CD4-positive, alpha-beta memory T cell (primary cell): Measurements from ENCODE around the gene COL4A2. TPM values are rescaled to one million over a fixed set of nuclear protein-coding genes. Genes with fewer than 3 reads are reported as not detected.

Experiments
- CTCF ChIA-PET: fragments of 350-600 bp; sonication (Branson Sonifier 250); formaldehyde crosslinking; loops from one replicate; lab custom pipeline; 2021; ENCODE audit warnings: inconsistent platforms; ENCODE audit not compliant: partially characterized antibody; lab: Charles Lee
- POLR2A ChIA-PET: fragments of 350-600 bp; sonication (Branson Sonifier 250); formaldehyde crosslinking; loops from one replicate; lab custom pipeline; 2021; ENCODE audit not compliant: partially characterized antibody; lab: Charles Lee
- DNase-seq, 5 donors: peaks; one replicate each; pipeline versions ENCODE4 v3.0.0 to v3.0.0-alpha.2; 2020 to 2022; ENCODE audit warnings: mixed read lengths in 1 of 5
- H3K27ac ChIP-seq: one replicate; pipeline ENCODE4 v1.7.0; 2013; ENCODE audit warnings: low read depth, low read length
- H3K27me3 ChIP-seq: 2 replicates; pipeline ENCODE4 v1.7.0; 2013; ENCODE audit warnings: mild to moderate bottlenecking, low read length, moderate library complexity; ENCODE audit not compliant: insufficient read depth
- H3K36me3 ChIP-seq: 2 replicates; pipeline ENCODE4 v1.7.0; 2013; ENCODE audit warnings: mild to moderate bottlenecking, low read length, moderate library complexity; ENCODE audit not compliant: insufficient read depth
- H3K4me1 ChIP-seq: 2 replicates; pipeline ENCODE4 v1.7.0; 2013; ENCODE audit warnings: mild to moderate bottlenecking, low read length, moderate library complexity; ENCODE audit not compliant: insufficient read depth
- H3K4me3 ChIP-seq, 2 donors: one replicate each; pipeline ENCODE4 v1.7.0; 2013; ENCODE audit warnings: low read length in 2 of 2, mild to moderate bottlenecking in 1 of 2
- H3K9me3 ChIP-seq, 2 donors: one replicate each; pipeline ENCODE4 v1.7.0; 2013; ENCODE audit warnings: low read length in 2 of 2, control low read depth in 1 of 2; ENCODE audit not compliant: control insufficient read depth in 1 of 2
- H3K27ac Mint-ChIP-seq, 7 donors: one replicate each; pipeline ENCODE4 v1.8.0; 2020 to 2021; ENCODE audit warnings: mixed read lengths in 7 of 7, mild to moderate bottlenecking in 6 of 7, inconsistent platforms in 3 of 7, moderate library complexity in 3 of 7
- H3K27me3 Mint-ChIP-seq, 2 donors: one replicate each; pipeline ENCODE4 v1.8.0; 2020 to 2021; ENCODE audit warnings: mixed read lengths in 2 of 2
- H3K36me3 Mint-ChIP-seq, 2 donors: one replicate each; pipeline ENCODE4 v1.8.0; 2020 to 2021; ENCODE audit warnings: mixed read lengths in 2 of 2, inconsistent platforms in 1 of 2, mild to moderate bottlenecking in 1 of 2
- H3K4me1 Mint-ChIP-seq, 4 donors: one replicate each; pipeline ENCODE4 v1.8.0; 2020 to 2021; ENCODE audit warnings: mixed read lengths in 4 of 4, mild to moderate bottlenecking in 1 of 4
- H3K4me3 Mint-ChIP-seq, 8 donors: one replicate each; pipeline ENCODE4 v1.8.0; 2020 to 2021; ENCODE audit warnings: mixed read lengths in 8 of 8, mild to moderate bottlenecking in 7 of 8, moderate library complexity in 6 of 8, inconsistent platforms in 3 of 8
- H3K9me3 Mint-ChIP-seq, 8 donors: one replicate each; pipeline ENCODE4 v1.8.0; 2020 to 2021; ENCODE audit warnings: mixed read lengths in 8 of 8, mild to moderate bottlenecking in 5 of 8, inconsistent platforms in 3 of 8, moderate library complexity in 1 of 8
- intact Hi-C: fragments of 100-400 bp; cut with micrococcal nuclease; formaldehyde crosslinking; loops from one replicate; pipeline ENCODE4 v1.15.1; 2023
- polyA plus RNA-seq, 2 donors: library from polyadenylated mRNA; unstranded; fragments of 300-500 nt; fragmentation: Illumina TruSeq; gene quantifications; one replicate each; pipeline ENCODE4 v1.2.3, GENCODE V29; 2021
- total RNA-seq, 2 experiments: library from RNA; stranded (reverse); gene quantifications; one replicate each; pipeline ENCODE4 v1.2.3, GENCODE V29; 2021

The COL4A2 gene
- total and polyA plus RNA-seq, 4 experiments from 2014 or later, result not detected

DNA sequence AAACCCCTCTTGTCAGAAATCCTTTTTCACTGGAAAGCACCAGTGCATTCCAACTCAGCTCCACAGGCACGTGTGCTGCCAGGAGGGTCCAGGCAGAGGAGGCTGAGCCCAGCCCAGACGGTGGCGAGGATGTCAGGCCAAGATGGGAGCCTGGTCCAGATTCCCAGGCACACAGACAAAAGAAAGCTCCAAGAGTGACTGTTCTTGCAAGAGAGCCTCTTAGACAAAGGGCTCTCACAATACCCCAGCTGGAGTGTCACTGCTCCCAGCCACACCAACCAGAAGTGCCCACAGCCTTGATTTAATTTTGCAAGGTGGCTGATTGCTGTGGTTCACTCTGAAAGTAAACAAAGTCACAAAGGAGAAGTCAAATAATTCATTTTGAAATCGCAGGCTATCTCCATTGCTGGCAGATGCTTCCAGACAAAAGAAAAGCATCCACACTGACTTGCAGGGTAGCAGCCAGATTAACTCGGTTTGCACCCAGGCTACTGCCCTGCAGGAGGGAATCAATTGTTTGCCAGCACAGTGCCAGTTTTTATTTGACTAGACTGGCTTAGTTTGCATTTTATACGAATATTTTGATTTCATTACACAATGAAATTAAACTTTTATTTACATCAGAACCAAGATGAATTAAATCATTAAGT lies 159.3 kb downstream of the COL4A2 start:
- no peaks in the 10 kb centered on the region for H3K36me3 ChIP-seq
- no peaks in the 10 kb centered on the region for H3K4me1 ChIP-seq
- no peak overlapping the region for H3K27ac ChIP-seq
- H3K9me3 ChIP-seq, result no peaks in the 10 kb centered on the region
- Mint-ChIP-seq H3K4me1 (peaks cover 0 to 6% (median under 1%) of the 10 kb centered on the region in 4 donors), H3K9me3 (no peaks in the 10 kb centered on the region), H3K4me3 (no peak overlapping the region), H3K36me3 (no peaks in the 10 kb centered on the region), H3K27me3 (peaks cover 8 to 18% of the 10 kb centered on the region in 2 donors), H3K27ac (no peak overlapping the region)
- ChIA-PET CTCF (interaction anchor here (1.7 kb wide), 1 partner anchor 11 kb away, joined by 5 read pairs; no protein-coding TSS in a partner anchor), POLR2A (no interaction called here)
- H3K27me3 ChIP-seq, result no peaks in the 10 kb centered on the region
- H3K4me3 ChIP-seq, result no peak overlapping the region
- DNase-seq, result no peak
- intact Hi-C loops, result no loop called here

DNA sequence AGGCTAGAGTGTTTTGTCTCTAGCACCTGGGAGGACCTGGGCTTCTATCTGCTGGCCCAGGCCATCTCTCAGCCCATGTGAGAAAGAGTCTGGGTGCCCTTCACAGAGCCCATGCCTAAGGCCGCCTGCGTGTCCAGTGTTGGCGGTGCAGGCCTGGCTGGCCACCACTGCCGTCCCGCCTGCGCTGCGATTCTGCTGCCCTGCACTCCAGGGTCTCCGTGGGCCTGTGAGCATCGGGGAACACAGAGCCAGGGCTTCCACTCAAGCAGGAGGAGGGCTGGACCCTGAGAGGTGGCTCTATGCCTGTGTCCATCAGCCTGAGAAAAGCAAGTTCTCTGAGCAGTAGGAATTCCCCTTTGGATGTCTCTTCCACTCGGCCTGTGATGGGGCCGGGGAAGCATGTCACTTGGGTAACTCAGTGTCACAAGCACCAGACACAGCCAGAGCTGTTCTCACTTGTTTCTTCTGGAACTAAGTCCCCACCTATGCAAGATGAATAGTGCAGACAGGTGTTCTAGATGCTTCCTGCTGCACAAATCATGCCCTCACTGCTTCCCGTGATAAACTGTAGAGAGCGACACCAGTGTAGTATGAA lies 160.5 kb downstream of the COL4A2 start:
- H3K36me3 Mint-ChIP-seq, result no peaks in the 10 kb centered on the region
- intact Hi-C loops, result no loop called here
- H3K4me1 ChIP-seq, result no peaks in the 10 kb centered on the region
- H3K4me3 ChIP-seq, result no peak overlapping the region
- H3K4me3 Mint-ChIP-seq, result no peak overlapping the region
- ChIA-PET POLR2A (no interaction called here), CTCF (interaction anchor here (1.7 kb wide), 1 partner anchor 12 kb away, joined by 5 read pairs; no protein-coding TSS in a partner anchor)
- H3K27ac Mint-ChIP-seq, result no peak overlapping the region
- no peaks in the 10 kb centered on the region for H3K27me3 ChIP-seq
- peaks cover 0 to 6% (median under 1%) of the 10 kb centered on the region in 4 donors for H3K4me1 Mint-ChIP-seq
- no peaks in the 10 kb centered on the region for H3K36me3 ChIP-seq
- no peak for DNase-seq
- peaks cover 8 to 18% of the 10 kb centered on the region in 2 donors for H3K27me3 Mint-ChIP-seq
- no peak overlapping the region for H3K27ac ChIP-seq
- H3K9me3 Mint-ChIP-seq, result no peaks in the 10 kb centered on the region
- no peaks in the 10 kb centered on the region for H3K9me3 ChIP-seq

GRCh38 chr13:110468986-110469495 lies 162.0 kb downstream of the COL4A2 start:
- Histone ChIP-seq H3K27me3 (no peaks in the 10 kb centered on the region), H3K9me3 (no peaks in the 10 kb centered on the region)
- H3K9me3 Mint-ChIP-seq, result no peaks in the 10 kb centered on the region

GRCh38 chr13:110469597-110469996 lies 162.5 kb downstream of the COL4A2 start:
- H3K36me3 Mint-ChIP-seq, result no peaks in the 10 kb centered on the region

More at GRCh38 chr13:110468986-110469495, 162.0 kb downstream of the COL4A2 start:
- Mint-ChIP-seq H3K27me3 (peaks cover 8 to 15% of the 10 kb centered on the region in 2 donors), H3K4me3 (no peak overlapping the region), H3K36me3 (no peaks in the 10 kb centered on the region), H3K4me1 (peaks cover 0 to 6% (median under 1%) of the 10 kb centered on the region in 4 donors), H3K27ac (no peak overlapping the region)
- H3K4me3 ChIP-seq, result no peak overlapping the region
- no peak overlapping the region for H3K27ac ChIP-seq
- H3K36me3 ChIP-seq, result no peaks in the 10 kb centered on the region
- no peak for DNase-seq
- H3K4me1 ChIP-seq, result no peaks in the 10 kb centered on the region
- intact Hi-C loops, result no loop called here
- CTCF ChIA-PET, result interaction anchor here (0.7 kb wide), 1 partner anchor 59 kb away, joined by 4 read pairs; no protein-coding TSS in a partner anchor
- POLR2A ChIA-PET, result no interaction called here

DNA sequence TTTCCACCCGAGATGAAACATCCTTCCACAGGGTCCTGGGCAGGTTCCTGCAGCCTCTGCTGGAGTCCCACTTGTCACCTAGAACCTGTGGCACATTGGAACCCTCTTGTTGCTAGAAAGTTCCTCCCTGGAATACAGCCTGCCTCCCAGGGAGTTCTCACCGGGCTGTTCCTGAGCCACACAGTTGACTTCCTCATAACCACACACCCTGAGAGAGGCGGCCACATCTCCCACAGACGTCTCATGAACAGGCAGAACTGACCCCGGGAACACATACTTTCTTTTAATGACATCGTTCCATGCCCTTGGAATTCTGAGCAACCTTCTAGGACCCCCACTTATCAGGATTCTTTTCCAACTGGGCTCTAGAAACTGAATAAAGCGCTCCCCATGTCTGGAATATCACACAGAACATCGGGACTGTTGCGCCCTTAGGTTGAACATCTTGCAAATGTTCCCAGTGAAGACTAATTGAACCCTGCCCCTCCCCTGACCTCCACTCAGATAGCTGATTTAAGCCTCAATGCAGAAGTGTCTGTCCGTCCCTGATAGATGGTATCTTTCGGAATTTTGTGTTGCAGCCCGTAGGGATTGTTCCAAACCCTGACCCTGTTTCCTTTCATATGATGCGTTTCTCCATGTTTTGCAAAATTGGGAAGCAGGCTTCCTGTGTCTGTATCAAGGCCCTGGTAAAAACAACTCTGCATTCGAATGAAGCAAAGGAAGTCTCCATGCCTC lies 163.4 kb downstream of the COL4A2 start:
- no peaks in the 10 kb centered on the region for H3K9me3 ChIP-seq
- Mint-ChIP-seq H3K36me3 (no peaks in the 10 kb centered on the region), H3K4me3 (no peak overlapping the region), H3K9me3 (no peaks in the 10 kb centered on the region), H3K27me3 (peaks cover 6 to 11% of the 10 kb centered on the region in 2 donors), H3K4me1 (peaks cover 0 to 6% (median 0%) of the 10 kb centered on the region in 4 donors), H3K27ac (no peak overlapping the region)
- no peaks in the 10 kb centered on the region for H3K36me3 ChIP-seq
- DNase-seq, result no peak
- no peak overlapping the region for H3K27ac ChIP-seq
- H3K27me3 ChIP-seq, result no peaks in the 10 kb centered on the region
- ChIA-PET POLR2A (no interaction called here), CTCF (no interaction called here)
- intact Hi-C loops, result no loop called here
- no peak overlapping the region for H3K4me3 ChIP-seq
- H3K4me1 ChIP-seq, result no peaks in the 10 kb centered on the region

More at GRCh38 chr13:110469597-110469996, 162.5 kb downstream of the COL4A2 start:
- Histone ChIP-seq H3K27ac (no peak overlapping the region), H3K4me3 (no peak overlapping the region), H3K4me1 (no peaks in the 10 kb centered on the region), H3K9me3 (no peaks in the 10 kb centered on the region), H3K27me3 (no peaks in the 10 kb centered on the region), H3K36me3 (no peaks in the 10 kb centered on the region)
- peaks cover 0 to 6% (median under 1%) of the 10 kb centered on the region in 4 donors for H3K4me1 Mint-ChIP-seq
- H3K9me3 Mint-ChIP-seq, result no peaks in the 10 kb centered on the region
- POLR2A ChIA-PET, result no interaction called here
- intact Hi-C loops, result no loop called here
- no peak for DNase-seq
- peaks cover 8 to 15% of the 10 kb centered on the region in 2 donors for H3K27me3 Mint-ChIP-seq
- CTCF ChIA-PET, result interaction anchor here (0.7 kb wide), 1 partner anchor 59 kb away, joined by 4 read pairs; no protein-coding TSS in a partner anchor
- H3K27ac Mint-ChIP-seq, result no peak overlapping the region
- H3K4me3 Mint-ChIP-seq, result no peak overlapping the region

GRCh38 chr13:110471156-110471832 lies 164.2 kb downstream of the COL4A2 start:
- Mint-ChIP-seq H3K4me1 (no peaks in the 10 kb centered on the region), H3K27ac (no peak overlapping the region), H3K27me3 (peaks cover 6 to 11% of the 10 kb centered on the region in 2 donors), H3K9me3 (no peaks in the 10 kb centered on the region), H3K4me3 (no peak overlapping the region), H3K36me3 (no peaks in the 10 kb centered on the region)
- H3K9me3 ChIP-seq, result no peaks in the 10 kb centered on the region
- no peak overlapping the region for H3K27ac ChIP-seq
- H3K4me1 ChIP-seq, result no peaks in the 10 kb centered on the region
- no peak overlapping the region for H3K4me3 ChIP-seq
- intact Hi-C loops, result no loop called here
- DNase-seq, result no peak
- no peaks in the 10 kb centered on the region for H3K27me3 ChIP-seq
- CTCF ChIA-PET, result no interaction called here
- POLR2A ChIA-PET, result no interaction called here
- no peaks in the 10 kb centered on the region for H3K36me3 ChIP-seq
